GM19397 (cell line): Measurements from ENCODE around the gene ITSN1.
"Not testable (repeated sequence)": the region's sequence is repeated elsewhere in the genome, so short reads cannot be mapped to it uniquely, and the experiment has no call there.

Source experiments
- ATAC-seq: cut with Tn5 transposase; IDR thresholded peaks from one replicate; pipeline ENCODE4 v1.9.1; 2021; ENCODE audit warnings: mild to moderate bottlenecking, moderate library complexity; ENCODE audit not compliant: unreplicated experiment

ITSN1 gene

GRCh38 chr21:33712022-33712803 is 69.9 kb downstream of the ITSN1 start:
- no peak for ATAC-seq

- no peak for ATAC-seq
Measured at GRCh38 chr21:33721081-33721480, 78.8 kb downstream of the ITSN1 start.

GRCh38 chr21:33729139-33729538 is 86.8 kb downstream of the ITSN1 start:
- ATAC-seq = not testable (repeated sequence)

- no peak for ATAC-seq
Measured at GRCh38 chr21:33729641-33730040, 87.3 kb downstream of the ITSN1 start.

GRCh38 chr21:33731447-33731846 is 89.1 kb downstream of the ITSN1 start:
- ATAC-seq = no peak

GRCh38 chr21:33732038-33732437 is 89.7 kb downstream of the ITSN1 start:
- no peak for ATAC-seq

GRCh38 chr21:33733601-33734000 is 91.3 kb downstream of the ITSN1 start:
- no peak for ATAC-seq

- no peak for ATAC-seq
Measured at GRCh38 chr21:33734291-33734690, 92.0 kb downstream of the ITSN1 start.

GRCh38 chr21:33734818-33735217 is 92.5 kb downstream of the ITSN1 start:
- ATAC-seq = no peak

- no peak for ATAC-seq
Measured at GRCh38 chr21:33736569-33736968, 94.3 kb downstream of the ITSN1 start.

- no peak for ATAC-seq
Measured at GRCh38 chr21:33739701-33740100, 97.4 kb downstream of the ITSN1 start.

- no peak for ATAC-seq
Measured at GRCh38 chr21:33747420-33747819, 105.1 kb downstream of the ITSN1 start.

GRCh38 chr21:33748903-33749302 is 106.6 kb downstream of the ITSN1 start:
- ATAC-seq = no peak

GRCh38 chr21:33750017-33750416 is 107.7 kb downstream of the ITSN1 start:
- no peak for ATAC-seq

GRCh38 chr21:33751120-33751519 is 108.8 kb downstream of the ITSN1 start:
- ATAC-seq = no peak

GRCh38 chr21:33751533-33751932 is 109.2 kb downstream of the ITSN1 start:
- ATAC-seq = no peak

GRCh38 chr21:33752260-33752659 is 110.0 kb downstream of the ITSN1 start:
- ATAC-seq = no peak

GRCh38 chr21:33753886-33754285 is 111.6 kb downstream of the ITSN1 start:
- no peak for ATAC-seq

- ATAC-seq = no peak
Measured at GRCh38 chr21:33754481-33754880, 112.2 kb downstream of the ITSN1 start.

GRCh38 chr21:33755354-33755753 is 113.1 kb downstream of the ITSN1 start:
- no peak for ATAC-seq

GRCh38 chr21:33760641-33761440 is 118.5 kb downstream of the ITSN1 start:
- ATAC-seq = no peak

- ATAC-seq = no peak
Measured at GRCh38 chr21:33761441-33762036, 119.2 kb downstream of the ITSN1 start.
